ENCODE results near the gene MAST4. TPM values are rescaled to one million over a fixed set of nuclear protein-coding genes. Genes with fewer than 3 reads are reported as not detected.

MAST4 gene
- total and polyA plus RNA-seq, 2 of the 8 experiments (the other 6 are each of a cell fraction or from before 2014, with no cell fraction given), result 1.5 to 2.6 TPM

- Histone ChIP-seq H3K4me3 (ENCODE audit: extremely low read depth in 1 of 4, insufficient read depth in 2 of 4, low read depth in 3 of 4, low read length in 4 of 4) (no peak overlapping the region), H3K79me2 (ENCODE audit: control insufficient read depth in 1 of 2, insufficient read depth in 2 of 2, low read length in 2 of 2) (no peaks in the 10 kb centered on the region), H4K91ac (replicated peaks; ENCODE audit: insufficient read length, low read length) (no peak overlapping the region), H3K4ac (replicated peaks; ENCODE audit: insufficient read length, low read depth, low read length) (no peak overlapping the region), H3K27ac (ENCODE audit: low read depth, low read length) (no peak overlapping the region), H4K8ac (ENCODE audit: extremely low read depth, insufficient read depth, low read length) (no peak overlapping the region), H2BK20ac (ENCODE audit: low read length) (no peak overlapping the region), H2AK5ac (ENCODE audit: low read depth, low read length) (no peak overlapping the region), H2BK120ac (replicated peaks; ENCODE audit: low read depth, low read length) (no peak overlapping the region), H3K23ac (ENCODE audit: insufficient read length) (no peak overlapping the region), H3K18ac (ENCODE audit: extremely low read depth, low read length) (no peak overlapping the region), H2BK5ac (ENCODE audit: low read depth, low read length) (no peak overlapping the region), H2BK12ac (ENCODE audit: low read depth, low read length) (no peak overlapping the region), H3K4me2 (ENCODE audit: insufficient read depth in 1 of 2, low read depth in 2 of 2, low read length in 2 of 2) (no peak overlapping the region), H3K9ac (replicated peaks in 1 of 4; ENCODE audit: extremely low read depth in 1 of 4, low read depth in 3 of 4, low read length in 3 of 4) (no peak overlapping the region), H4K20me1 (replicated peaks in 1 of 2; ENCODE audit: control insufficient read depth in 1 of 2, insufficient read depth in 2 of 2, low read length in 2 of 2) (no peaks in the 10 kb centered on the region), H4K5ac (ENCODE audit: insufficient read length, low read depth, low read length) (no peak overlapping the region), H3K4me1 (replicated peaks in 1 of 4; ENCODE audit: control insufficient read depth in 3 of 4, insufficient read depth in 4 of 4, low read length in 3 of 4) (peaks cover 0 to 2% (median 0%) of the 10 kb centered on the region in 4 experiments; a peak in 2 of 7 replicates), H3K14ac (ENCODE audit: insufficient read length) (no peak overlapping the region), H3K23me2 (ENCODE audit: low read depth, low read length) (no peaks in the 10 kb centered on the region), H3K56ac (replicated peaks; ENCODE audit: insufficient read length, low read depth, low read length) (no peak overlapping the region), H2AFZ (ENCODE audit: low read length) (no peak overlapping the region), H3K36me3 (ENCODE audit: control insufficient read depth in 2 of 4, insufficient read depth in 4 of 4, low read length in 3 of 4) (no peaks in the 10 kb centered on the region), H2BK15ac (ENCODE audit: low read length) (no peak overlapping the region), H3K9me3 (ENCODE audit: insufficient read depth in 2 of 2, low read depth in 1 of 2, low read length in 1 of 2) (no peaks in the 10 kb centered on the region), H3K79me1 (ENCODE audit: low read depth, low read length) (no peaks in the 10 kb centered on the region), H3K27me3 (replicated peaks in 1 of 4; ENCODE audit: control insufficient read depth in 3 of 4, extremely low read depth in 1 of 4, insufficient read depth in 3 of 4, low read length in 3 of 4) (no peaks in the 10 kb centered on the region)
- POLR2A ChIA-PET (ENCODE audit: partially characterized antibody), result no interaction called here
- FAIRE-seq, result no peak
- 82% methylated on average over 3 of the region's 3 CpGs; no CpG with 5 or more reads in 1 of the 2 experiments for WGBS, 2 experiments (ENCODE audit: extremely low coverage in 1 of 2, insufficient coverage in 1 of 2, insufficient read length in 1 of 2, insufficient replicate concordance in 2 of 2, low coverage in 1 of 2, low lambda C conversion rate in 2 of 2, missing lambda C conversion rate in 1 of 2)
- no peak for DNase-seq (ENCODE audit: low read depth in 1 of 2, low spot score in 2 of 2)
- CTCF ChIA-PET (ENCODE audit: partially characterized antibody), result interaction anchor here (0.7 to 1.2 kb wide), 5 partner anchors 8 to 116 kb away, joined by 3 read pairs; no protein-coding TSS in a partner anchor
- TF ChIP-seq SIRT6 (IDR thresholded peaks at IDR 0.05; ENCODE audit: low read length) (no peak), TBP (IDR thresholded peaks at IDR 0.05; ENCODE audit: low read depth, low read length) (no peak), BRCA1 (IDR thresholded peaks at IDR 0.05; ENCODE audit: low read depth, low read length) (no peak), RFX5 (IDR thresholded peaks at IDR 0.05; ENCODE audit: borderline replicate concordance, low read depth, low read length) (no peak), KDM4A (IDR thresholded peaks at IDR 0.05; ENCODE audit: low read depth, low read length, severe bottlenecking) (no peak), SP4 (IDR thresholded peaks at IDR 0.05; ENCODE audit: low read length) (no peak), HDAC2 (IDR thresholded peaks at IDR 0.05; ENCODE audit: borderline replicate concordance in 1 of 2, low read depth in 2 of 2, low read length in 2 of 2) (no peak), ZNF274 (IDR thresholded peaks at IDR 0.05; ENCODE audit: borderline replicate concordance, extremely low read depth, low read length) (no peak), SIN3A (conservative IDR thresholded peaks at IDR 0.05 in 1 of 2, IDR thresholded peaks at IDR 0.05 in 1 of 2; ENCODE audit: low read depth in 1 of 2, low read length in 2 of 2) (no peak), POU5F1 (IDR thresholded peaks at IDR 0.05; ENCODE audit: low read depth, low read length) (no peak), CHD2 (IDR thresholded peaks at IDR 0.05; ENCODE audit: low read length) (no peak), SAP30 (IDR thresholded peaks at IDR 0.05; ENCODE audit: insufficient read depth, insufficient replicate concordance, low read length) (no peak), BACH1 (IDR thresholded peaks at IDR 0.05; ENCODE audit: low read length) (no peak)
Measured at GRCh38 chr5:67050635-67051034, 454.4 kb downstream of the MAST4 start.

All from H1 (cell line).